Urothelium cell line (cell line): ENCODE results near the gene NDST3.
"Not testable (repeated sequence)": the region's sequence is repeated elsewhere in the genome, so short reads cannot be mapped to it uniquely, and the experiment has no call there.

Source experiments
- DNase-seq: peaks from one replicate; pipeline ENCODE4 v3.0.0; 2011; ENCODE audit warnings: low spot score, mixed read lengths
- FAIRE-seq: peaks from 2 replicates; lab custom pipeline; 2011; peaks lifted over from hg19 to GRCh38; lab: Jason Lieb, UNC

NDST3 gene

GRCh38 chr4:118296729-118297128 is 262.4 kb downstream of the NDST3 start:
- no peak for FAIRE-seq

GRCh38 chr4:118299619-118300018 is 265.3 kb downstream of the NDST3 start:
- FAIRE-seq, DNase-seq: not testable (repeated sequence)

More at GRCh38 chr4:118296729-118297128, 262.4 kb downstream of the NDST3 start:
- DNase-seq, result no peak

GRCh38 chr4:118307643-118308042 is 273.4 kb downstream of the NDST3 start:
- DNase-seq (no peak), FAIRE-seq (no peak)
